Erythroblast (primary cell): ENCODE measurements around the gene URI1.

ENCODE experiments used
- GATA1 ChIP-seq: IDR thresholded peaks from 2 replicates; pipeline ENCODE4 v1.6.1; 2011; ENCODE audit warnings: low read depth, mild to moderate bottlenecking, control low read depth, low read length, moderate library complexity
- POLR2A ChIP-seq: IDR thresholded peaks from 2 replicates; pipeline ENCODE4 v1.6.1; 2011; ENCODE audit warnings: mild to moderate bottlenecking, low read length

DNA sequence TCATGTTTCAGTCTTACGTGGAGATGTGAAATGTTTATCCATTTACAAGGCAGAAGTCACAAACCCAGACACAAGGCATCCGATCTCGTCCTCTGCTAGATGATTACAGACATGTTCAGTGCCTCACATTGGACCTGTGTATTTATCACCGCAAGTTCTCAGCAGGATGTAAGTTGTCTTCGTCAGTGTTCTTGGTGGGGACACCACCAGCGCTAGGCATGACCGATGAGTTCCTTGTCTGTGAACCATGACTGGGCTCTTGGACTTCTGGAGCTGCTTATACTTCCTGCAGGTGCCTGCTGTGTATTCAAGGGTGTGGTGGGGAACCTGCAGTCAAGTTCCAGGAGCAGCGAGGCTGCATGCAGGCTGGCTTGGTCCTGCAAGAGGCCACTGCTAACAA is 105.4 kb downstream of the URI1 start:
- TF ChIP-seq POLR2A = no peak
- no peak for TF ChIP-seq GATA1
